GM12878 (cell line): ENCODE measurements around the gene CCDC57. TPM values are rescaled to one million over a fixed set of nuclear protein-coding genes. Genes with fewer than 3 reads are reported as not detected.
A peak's percentile ranks its signal among the peaks of the same experiment; 100 is the strongest.

Source experiments
- ATAC-seq: fragments of 200-7000 bp; cut with Tn5 transposase; 3 replicates; pipeline ENCODE4 v1.9.1; 2020; ENCODE audit warnings: mild to moderate bottlenecking, moderate library complexity
- BruUV-seq: library from RNA; stranded (reverse); fragments of 400-500 nt; replicated peaks from 2 replicates; lab custom pipeline; 2021; lab: Mats Ljungman, UMichigan
- CTCF ChIA-PET: fragments of 300-600 bp; sonication (Branson Sonifier 250); formaldehyde crosslinking; extraction: SDS; loops from one replicate; lab custom pipeline; 2021; ENCODE audit warnings: inconsistent platforms; lab: Yijun Ruan, JAX
- POLR2A ChIA-PET: fragments of 350-600 bp; formaldehyde crosslinking; extraction: SDS; loops from one replicate; lab custom pipeline; 2021; ENCODE audit warnings: inconsistent platforms; lab: Charles Lee
- RAD21 ChIA-PET: fragments of 300-600 bp; sonication (Branson Sonifier 250); formaldehyde crosslinking; loops from one replicate; lab custom pipeline; 2023; ENCODE audit warnings: antibody characterized with exemption; ENCODE audit not compliant: unreplicated experiment; lab: Charles Lee
- SMC1A ChIA-PET: fragments of 300-600 bp; sonication (Branson Sonifier 250); formaldehyde crosslinking; loops from one replicate; lab custom pipeline; 2023; ENCODE audit not compliant: unreplicated experiment, uncharacterized antibody; lab: Charles Lee
- DNase-seq: peaks from one replicate; pipeline ENCODE4 v3.0.0-alpha.2; 2011; ENCODE audit warnings: low read depth, low spot score
- FAIRE-seq: peaks from 3 replicates; lab custom pipeline; 2011; peaks lifted over from hg19 to GRCh38; lab: Jason Lieb, UNC
- H2AFZ ChIP-seq: 2 replicates; pipeline ENCODE4 v1.6.0; 2011; ENCODE audit warnings: low read depth, low read length, control low read depth; ENCODE audit not compliant: control insufficient read depth
- H3K27ac ChIP-seq: 2 replicates; pipeline ENCODE4 v1.5.1; 2011; ENCODE audit warnings: control low read depth; ENCODE audit not compliant: control insufficient read depth, insufficient read depth
- H3K27me3 ChIP-seq, 2 experiments: replicated peaks in 1 of 2; 2 replicates each; pipeline versions ENCODE4 v1.6.0 to v1.6.1; 2011; ENCODE audit warnings: low read length in 1 of 2; ENCODE audit not compliant: control insufficient read depth in 2 of 2, insufficient read depth in 2 of 2
- H3K36me3 ChIP-seq, 2 experiments: 2 replicates each; pipeline ENCODE4 v1.5.1; 2011; ENCODE audit warnings: low read length in 1 of 2; ENCODE audit not compliant: control insufficient read depth in 2 of 2, insufficient read depth in 2 of 2
- H3K4me1 ChIP-seq: 2 replicates; pipeline ENCODE4 v1.6.1; 2011; ENCODE audit warnings: mild to moderate bottlenecking, low read length, moderate library complexity, mixed read lengths; ENCODE audit not compliant: control insufficient read depth, insufficient read depth
- H3K4me2 ChIP-seq: 2 replicates; pipeline ENCODE4 v1.6.0; 2011; ENCODE audit warnings: control low read depth; ENCODE audit not compliant: control insufficient read depth, insufficient read depth
- H3K4me3 ChIP-seq: fragments of 200-600 bp; sonication (generic); 2 replicates; pipeline ENCODE4 v1.5.1; 2016
- H3K79me2 ChIP-seq: 2 replicates; pipeline ENCODE4 v1.6.0; 2011; ENCODE audit warnings: low read length; ENCODE audit not compliant: control insufficient read depth, insufficient read depth
- H3K9ac ChIP-seq: 2 replicates; pipeline ENCODE4 v1.8.0; 2011; ENCODE audit warnings: low read length, control low read depth, mixed read lengths; ENCODE audit not compliant: control insufficient read depth, insufficient read depth
- H3K9me3 ChIP-seq: replicated peaks from 3 replicates; pipeline ENCODE4 v1.5.1; 2011; ENCODE audit warnings: mild to moderate bottlenecking, low read length; ENCODE audit not compliant: control insufficient read depth, insufficient read depth
- H4K20me1 ChIP-seq: 2 replicates; pipeline ENCODE4 v1.6.0; 2011; ENCODE audit not compliant: control insufficient read depth, insufficient read depth
- BCL3 ChIP-seq: IDR thresholded peaks from 2 replicates; pipeline ENCODE4 v1.6.1; 2011; ENCODE audit warnings: borderline replicate concordance, low read depth, mild to moderate bottlenecking, moderate library complexity, low read length; ENCODE audit not compliant: insufficient read depth, poor library complexity, severe bottlenecking
- HDAC6 ChIP-seq: fragments of 200-600 bp; sonication (generic); IDR thresholded peaks from one replicate; pipeline ENCODE4 v1.8.0; 2017; ENCODE audit warnings: antibody characterized with exemption; ENCODE audit not compliant: unreplicated experiment
- NFIC ChIP-seq: IDR thresholded peaks from 2 replicates; pipeline ENCODE4 v1.6.1; 2012; ENCODE audit warnings: low read depth, mild to moderate bottlenecking, inconsistent platforms, low read length, moderate library complexity
- POLR2A ChIP-seq: IDR thresholded peaks from 2 replicates; pipeline ENCODE4 v1.6.1; 2011; ENCODE audit warnings: low read depth, mild to moderate bottlenecking, low read length
- POLR2AphosphoS5 ChIP-seq: IDR thresholded peaks from 2 replicates; pipeline ENCODE4 v1.6.1; 2011; ENCODE audit warnings: mild to moderate bottlenecking, low read length, inconsistent platforms
- RELA ChIP-seq: fragments of 450-650 bp; IDR thresholded peaks from 2 replicates; pipeline ENCODE4 v1.8.0; 2014; ENCODE audit warnings: borderline replicate concordance; ENCODE audit not compliant: partially characterized antibody
- SREBF1 ChIP-seq: IDR thresholded peaks from 2 replicates; pipeline ENCODE4 v1.6.1; 2012; ENCODE audit warnings: mild to moderate bottlenecking, low read length
- SUZ12 ChIP-seq: fragments of 200-600 bp; sonication (generic); IDR thresholded peaks from one replicate; pipeline ENCODE4 v1.6.1; 2018; ENCODE audit warnings: antibody characterized with exemption, mild to moderate bottlenecking; ENCODE audit not compliant: unreplicated experiment
- ZBTB11 ChIP-seq: fragments of 450-650 bp; formaldehyde crosslinking; IDR thresholded peaks from 2 replicates; pipeline ENCODE4 v1.5.0; 2022; ENCODE audit warnings: mild to moderate bottlenecking, missing genetic modification characterization
- ZNF217 ChIP-seq: fragments of 450-650 bp; IDR thresholded peaks from 2 replicates; pipeline ENCODE4 v1.6.1; 2017; ENCODE audit warnings: antibody characterized with exemption, mild to moderate bottlenecking
- ZSCAN29 ChIP-seq: fragments of 450-650 bp; IDR thresholded peaks from 2 replicates; pipeline ENCODE4 v1.6.1; 2017; ENCODE audit warnings: mild to moderate bottlenecking, moderate library complexity
- WGBS: methylation state at CpG from one replicate; pipeline ENCODE4 v1.1.6; 2016; ENCODE audit warnings: low lambda C conversion rate; ENCODE audit not compliant: insufficient replicate concordance, insufficient coverage; ENCODE audit errors: missing lambda C conversion rate; 5-methylcytosine and 5-hydroxymethylcytosine counted together
- in situ Hi-C: fragments of 300-500 bp; cut with MboI; formaldehyde crosslinking; loops from 9 replicates; pipeline ENCODE4 v1.14.3; 2018; ENCODE audit warnings: mixed read lengths
- intact Hi-C: fragments of 100-400 bp; cut with micrococcal nuclease; formaldehyde crosslinking; loops from one replicate; pipeline ENCODE4 v1.14.2; 2022; ENCODE audit not compliant: unreplicated experiment
- polyA plus RNA-seq, 11 experiments: library from polyadenylated mRNA; depleted of rRNA in 4 of 11; unstranded in 6 of 11; stranded (reverse) in 5 of 11; fragments of >200 nt; fragmentation: Nextera tagmentation in 4 of 11; fragmentation: Illumina TruSeq in 1 of 11; extraction: Ambion mirVana in 4 of 11; extraction: Trizol in 1 of 11; gene quantifications; 1 replicate in 1 of 11; 2 replicates in 10 of 11; pipeline versions ENCODE4 v1.2.1 to v1.2.3, GENCODE V29; 2011 to 2016; ENCODE audit warnings: inconsistent platforms in 2 of 11, missing spikeins in 2 of 11, low read depth in 1 of 11
- total RNA-seq, 4 experiments: library from RNA; depleted of rRNA in 3 of 4; stranded (reverse); fragments of >200 nt in 3 of 4; fragmentation: Illumina TruSeq in 1 of 4; extraction: Trizol in 1 of 4; gene quantifications; 2 replicates each; pipeline versions ENCODE4 v1.2.1 to v1.2.3, GENCODE V29; 2013 to 2021

The CCDC57 gene
- total and polyA plus RNA-seq, 10 of the 15 experiments (the other 5 are each of a cell fraction or from before 2014, with no cell fraction given) = 5.4 to 123 (median 45.8) TPM

DNA sequence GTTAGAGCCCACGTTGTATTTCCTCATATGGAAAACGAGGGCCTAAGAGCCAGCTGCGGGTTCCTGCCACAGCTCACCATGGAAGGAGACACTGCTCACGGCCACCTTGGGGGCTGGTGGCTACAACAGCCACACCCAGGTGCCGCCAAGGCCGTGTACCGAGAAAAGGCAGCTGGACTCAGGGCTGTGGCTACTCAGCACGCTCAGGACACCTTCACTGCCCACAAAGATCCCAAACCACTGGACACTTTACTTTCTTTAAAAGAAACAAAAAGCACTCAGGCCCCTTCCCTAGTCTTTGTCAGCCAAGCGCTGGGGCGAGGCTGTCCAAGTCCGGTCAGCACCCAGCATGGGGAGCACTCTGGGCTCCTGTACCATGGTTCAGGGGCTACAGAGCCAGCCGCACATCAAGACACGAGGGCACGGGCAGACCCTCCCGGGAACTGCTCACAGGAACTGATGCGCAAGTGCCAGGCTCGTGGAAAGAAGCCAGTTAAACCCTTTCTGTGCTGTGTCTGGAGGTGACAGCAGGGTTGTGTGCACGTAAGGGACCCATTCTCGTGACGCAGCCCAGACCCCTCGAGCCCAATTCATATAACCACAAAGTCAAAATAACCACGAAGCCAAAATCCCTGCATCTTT lies 34.7 kb upstream of the CCDC57 start:
- in situ Hi-C loops = no loop called here
- CTCF ChIA-PET = no interaction called here
- peaks cover 7% of the 10 kb centered on the region for H4K20me1 ChIP-seq

GRCh38 chr17:82246365-82247181 lies 33.9 kb upstream of the CCDC57 start:
- H3K27ac ChIP-seq = no peak overlapping the region
- no peak for FAIRE-seq
- peaks cover 2% of the 10 kb centered on the region for H3K4me1 ChIP-seq
- H3K4me2 ChIP-seq = no peak overlapping the region
- no peak for DNase-seq
- in situ Hi-C loops (no loop called here), intact Hi-C loops (no loop called here)
- no peaks in the 10 kb centered on the region for H3K9me3 ChIP-seq
- peaks cover 35 to 73% of the 10 kb centered on the region in 2 experiments for H3K36me3 ChIP-seq
- H2AFZ ChIP-seq = no peak overlapping the region
- POLR2A ChIA-PET = interaction anchor here (0.6 kb wide), 1 partner anchor 76 kb away, joined by 3 read pairs; no protein-coding TSS in a partner anchor
- H3K9ac ChIP-seq = no peak overlapping the region
- no peak overlapping the region for H3K4me3 ChIP-seq
- no peak for ATAC-seq
- peaks cover 5% of the 10 kb centered on the region for H4K20me1 ChIP-seq
- no TSS peak for BruUV-seq
- SMC1A ChIA-PET = interaction anchor here (1.1 kb wide), 1 partner anchor 47 kb away, joined by 3 read pairs; no protein-coding TSS in a partner anchor
- no peaks in the 10 kb centered on the region for H3K79me2 ChIP-seq
- CTCF ChIA-PET = no interaction called here
- no peaks in the 10 kb centered on the region for H3K27me3 ChIP-seq
- RAD21 ChIA-PET = no interaction called here
- 63% methylated on average over 27 of the region's 27 CpGs for WGBS
- no peak for TF ChIP-seq ZBTB11 (CRISPR knock-in tag)
- no peak for TF ChIP-seq ZNF217
- no peak for TF ChIP-seq NFIC
- peak; percentile 59 for TF ChIP-seq BCL3
- peak; percentile 60 for TF ChIP-seq POLR2A
- TF ChIP-seq SREBF1 = no peak
- TF ChIP-seq RELA = no peak
- TF ChIP-seq SUZ12 = no peak
- no peak for TF ChIP-seq HDAC6

More for the DNA sequence above, 34.7 kb upstream of the CCDC57 start:
- Histone ChIP-seq H3K4me1 (no peaks in the 10 kb centered on the region), H3K4me2 (no peak overlapping the region), H3K36me3 (peaks cover 41 to 77% of the 10 kb centered on the region in 2 experiments), H3K9me3 (no peaks in the 10 kb centered on the region), H3K9ac (no peak overlapping the region), H3K4me3 (no peak overlapping the region), H3K79me2 (no peaks in the 10 kb centered on the region), H2AFZ (no peak overlapping the region), H3K27me3 (no peaks in the 10 kb centered on the region), H3K27ac (no peak overlapping the region)
- SMC1A ChIA-PET = interaction anchor here (1.1 kb wide), 1 partner anchor 46 kb away, joined by 3 read pairs; no protein-coding TSS in a partner anchor
- RAD21 ChIA-PET = no interaction called here
- intact Hi-C loops = no loop called here
- BruUV-seq = TSS peak; percentile 33
- no peak for DNase-seq
- POLR2A ChIA-PET = interaction anchor here (0.6 kb wide), 1 partner anchor 77 kb away, joined by 3 read pairs; no protein-coding TSS in a partner anchor
- no peak for FAIRE-seq
- 78% methylated on average over 22 of the region's 22 CpGs for WGBS
- no peak for ATAC-seq
- TF ChIP-seq POLR2A (0 out of 2 replicates have a peak, but pooled peaks have one; percentile 17), ZSCAN29 (no peak), POLR2AphosphoS5 (peak; percentile 20; the same call in 1 of the 2 replicates)
